Measurements from ENCODE around the gene JUP.

The JUP gene

GRCh38 chr17:41717408-41718286, 68.9 kb downstream of the JUP start:
- DNase-seq: no peak

- no peak for DNase-seq
Observed at GRCh38 chr17:41711669-41712400, 74.7 kb downstream of the JUP start, which contains the start of gene GAST. Gene GAST (plus strand): TSS chr17:41712331. CDS start chr17:41715437, 3,106 bp downstream.

- DNase-seq: peak; percentile 14 to 46
Observed at GRCh38 chr17:41710472-41711090, 75.9 kb downstream of the JUP start.

DNA sequence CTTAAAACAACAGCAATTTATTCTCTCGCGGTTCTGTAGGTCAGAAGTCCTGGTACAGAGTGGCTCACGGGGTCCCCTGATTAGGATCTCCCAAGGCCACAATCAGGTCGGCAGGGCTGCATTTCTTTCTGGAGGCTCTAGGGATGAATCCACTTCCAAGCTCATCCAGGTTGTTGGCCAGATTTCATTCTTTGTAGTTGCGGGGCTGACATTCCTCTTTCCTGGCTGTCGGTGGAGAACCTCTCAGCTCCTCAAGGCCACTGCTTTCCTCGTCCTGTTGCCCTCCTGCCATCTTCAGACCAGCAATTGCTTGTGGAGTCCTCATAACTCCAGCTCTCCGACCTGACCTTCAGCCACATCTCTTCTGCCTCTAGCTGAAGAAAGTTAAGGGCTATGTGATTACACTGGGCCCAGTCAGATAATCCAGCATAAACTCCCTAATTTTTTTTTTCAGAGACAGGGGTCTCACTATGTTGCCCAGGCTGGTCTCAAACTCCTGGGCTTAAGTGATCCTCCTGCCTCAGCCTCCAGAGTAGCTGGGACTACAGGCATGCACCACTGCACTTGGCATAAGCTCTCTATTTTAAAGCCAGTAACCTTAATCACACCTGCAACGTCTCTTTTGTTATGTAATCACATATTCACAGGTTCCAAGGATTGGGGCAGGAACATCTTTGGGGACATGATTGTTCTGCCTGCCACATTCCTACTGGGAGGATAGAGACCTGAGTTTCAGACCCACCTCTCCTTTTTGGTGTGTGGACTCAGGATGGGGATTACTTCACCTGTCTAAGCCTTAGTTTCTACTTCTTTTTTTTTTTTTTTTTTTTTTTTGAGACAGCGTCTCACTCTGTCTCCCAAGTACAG, 78.5 kb downstream of the JUP start:
- no peak for DNase-seq

DNA sequence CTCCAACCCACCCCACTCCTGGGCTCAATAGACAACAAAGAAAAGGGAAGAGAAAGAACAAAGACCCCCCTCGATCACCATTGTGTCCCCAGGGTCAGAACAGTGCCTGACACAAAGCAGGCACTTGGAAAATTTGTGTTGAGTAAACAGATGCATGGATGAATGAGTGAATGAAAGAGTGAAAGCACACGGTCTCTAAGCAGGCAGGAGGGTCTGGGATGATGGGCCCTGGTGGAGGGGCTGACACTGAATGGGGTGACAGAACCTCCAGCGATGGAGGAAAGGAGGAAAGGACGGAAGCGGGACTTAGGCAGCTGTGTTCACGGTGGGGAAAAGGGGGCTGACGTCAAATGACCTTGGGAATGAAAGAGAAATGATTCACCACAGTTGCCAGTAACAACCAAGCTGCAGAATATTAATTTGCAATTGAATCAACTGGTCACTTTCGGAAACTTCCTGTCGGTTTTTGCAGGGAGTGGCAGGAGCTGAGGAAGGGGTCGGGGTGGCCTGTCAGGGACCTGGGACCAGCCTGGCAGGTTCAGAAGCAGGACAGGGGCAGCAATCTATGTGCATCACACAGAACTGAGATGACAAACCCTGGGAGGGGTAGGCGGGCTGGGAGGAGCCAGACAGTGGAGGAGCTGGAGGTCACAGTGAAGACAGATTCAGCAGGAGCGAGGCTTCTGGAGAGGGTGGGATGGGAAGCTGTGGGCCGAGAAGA, 81.1 kb downstream of the JUP start:
- no peak for DNase-seq
